HG02973 (cell line): ENCODE measurements around the gene DNAJB7.
"Not testable (repeated sequence)": the region's sequence is repeated elsewhere in the genome, so short reads cannot be mapped to it uniquely, and the experiment has no call there.

Experiments used
- ATAC-seq: cut with Tn5 transposase; IDR thresholded peaks from one replicate; pipeline ENCODE4 v1.9.1; 2021; ENCODE audit warnings: moderate library complexity; ENCODE audit not compliant: unreplicated experiment

Gene DNAJB7

DNA sequence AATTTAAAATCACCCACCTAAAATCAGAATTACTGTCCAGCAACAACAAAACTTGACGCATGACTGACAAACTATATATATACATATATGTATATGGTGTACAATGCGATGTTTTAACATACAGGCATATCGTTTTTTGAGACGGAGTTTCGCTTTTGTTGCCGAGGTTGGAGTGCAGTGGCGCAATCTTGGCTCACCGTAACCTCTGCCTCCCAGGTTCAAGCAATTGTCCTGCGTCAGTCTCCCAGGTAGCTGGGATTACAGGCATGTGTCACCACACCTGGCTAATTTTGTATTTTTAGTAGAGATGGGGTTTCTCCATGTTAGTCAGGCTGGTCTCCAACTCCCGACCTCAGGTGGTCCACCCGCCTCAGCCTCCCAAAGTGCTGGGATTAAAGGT lies 16.1 kb downstream of the DNAJB7 start:
- ATAC-seq = not testable (repeated sequence)

- ATAC-seq = no peak
These were observed 17.0 kb downstream of the DNAJB7 start for GRCh38 chr22:40844951-40845350.

DNA sequence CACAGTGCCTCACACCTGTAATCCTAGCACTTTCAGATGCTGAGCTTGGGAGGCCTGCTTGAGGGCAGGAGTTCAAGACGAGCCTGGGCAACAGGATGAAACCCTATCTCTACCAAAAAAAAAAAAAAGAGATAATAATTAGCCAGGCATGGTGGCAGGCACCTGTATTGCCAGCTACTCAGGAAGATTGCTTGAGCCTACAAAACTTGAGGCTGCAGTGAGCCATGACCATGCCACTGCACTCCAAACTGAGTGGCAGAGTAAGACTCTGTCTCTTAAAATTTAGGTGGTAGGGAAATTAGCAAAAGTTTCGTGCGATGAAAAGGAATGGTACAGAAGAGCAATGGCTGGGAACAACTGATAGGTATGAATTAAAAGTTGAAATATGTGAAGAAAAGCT lies 23.4 kb downstream of the DNAJB7 start:
- ATAC-seq = no peak

- ATAC-seq = no peak
These were observed 27.3 kb downstream of the DNAJB7 start for GRCh38 chr22:40834619-40835018.

DNA sequence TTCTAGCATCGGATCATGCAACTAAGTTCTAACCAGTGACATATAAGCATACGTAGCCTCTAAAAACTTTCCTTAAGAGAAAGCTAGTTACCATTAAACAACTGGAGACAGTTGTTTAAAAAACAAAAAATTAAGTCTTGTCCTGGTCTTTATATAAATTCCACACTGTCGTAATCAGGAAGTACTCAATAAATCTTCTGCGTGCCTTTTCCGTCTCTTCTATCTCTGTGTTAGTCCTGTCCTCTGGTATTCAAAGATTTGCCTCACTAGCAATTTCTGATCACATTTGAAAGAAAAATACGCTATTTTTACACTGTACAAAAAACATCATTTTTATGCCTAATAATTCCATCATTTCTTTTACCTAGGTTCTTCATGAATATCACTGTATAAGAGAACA lies 32.8 kb downstream of the DNAJB7 start:
- no peak for ATAC-seq

DNA sequence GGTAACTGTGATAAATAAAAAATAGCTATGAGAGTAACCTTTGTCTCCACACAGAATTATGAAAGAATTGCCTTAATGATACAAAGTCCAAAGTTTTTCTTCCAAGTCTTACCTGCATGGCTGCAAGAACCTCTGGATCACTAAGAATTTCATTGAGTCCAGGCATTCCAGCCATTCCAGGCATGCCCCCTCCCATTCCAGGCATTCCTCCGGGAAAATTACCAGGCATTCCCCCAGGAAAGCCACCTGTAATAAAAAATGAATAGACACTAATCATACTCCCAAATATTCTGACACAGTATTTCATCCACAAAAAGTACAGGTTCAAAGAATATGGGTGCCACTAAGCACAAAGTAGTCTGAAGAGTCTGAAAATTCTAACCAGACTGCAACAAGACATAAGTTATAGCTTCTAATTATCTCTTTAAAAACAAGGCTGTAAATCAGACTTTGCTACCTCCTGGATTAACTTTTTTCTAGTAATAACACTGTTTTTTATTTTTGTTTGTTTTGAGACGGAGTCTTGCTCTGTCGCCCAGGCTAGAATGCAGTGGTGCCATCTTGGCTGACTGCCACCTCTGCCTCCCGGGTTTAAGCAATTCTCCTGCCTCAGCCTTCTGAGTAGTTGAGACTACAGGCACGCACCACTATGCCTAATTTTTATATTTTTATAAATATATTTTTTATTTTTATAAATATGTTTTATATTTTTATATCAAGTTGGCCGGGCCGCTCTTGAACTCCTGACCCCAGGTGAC lies 34.8 kb downstream of the DNAJB7 start:
- ATAC-seq = no peak

DNA sequence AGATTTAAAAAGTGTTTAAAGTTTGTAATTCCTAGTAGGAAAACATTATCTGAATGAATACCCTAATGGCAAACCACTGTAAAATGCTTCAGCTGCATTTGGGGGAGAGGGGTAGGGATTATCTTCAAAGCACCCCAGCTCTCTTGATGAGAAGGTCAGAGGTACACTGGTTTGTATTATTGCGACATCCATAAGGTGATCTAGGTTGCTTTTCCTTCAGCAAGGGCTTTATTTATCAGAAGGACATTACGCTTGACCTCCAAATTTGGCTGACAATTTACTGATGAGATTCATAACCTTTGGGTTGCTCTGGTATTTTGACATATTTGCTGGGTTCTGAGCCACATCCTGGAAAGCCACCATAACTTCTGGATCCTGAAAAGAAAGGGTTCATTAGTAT lies 35.6 kb downstream of the DNAJB7 start:
- ATAC-seq = not testable (repeated sequence)

DNA sequence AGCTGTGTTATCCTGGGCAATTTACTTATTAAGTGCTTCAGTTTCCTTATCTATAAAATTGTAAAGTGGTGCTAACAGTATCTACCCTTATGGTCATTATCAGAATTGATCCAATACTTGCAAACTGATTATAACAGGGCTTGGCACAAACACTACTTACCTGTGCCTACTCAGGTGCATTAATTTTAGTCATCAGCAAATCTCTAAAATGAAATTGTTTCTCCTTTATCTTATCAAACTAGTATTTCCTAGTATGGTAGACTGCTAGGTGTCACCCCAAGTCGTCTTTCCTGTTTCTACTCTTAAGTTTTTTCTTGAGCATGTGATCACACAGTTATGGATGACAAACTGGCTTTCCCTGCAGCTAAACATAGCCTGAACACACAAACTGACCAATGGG lies 38.5 kb downstream of the DNAJB7 start:
- ATAC-seq = no peak

DNA sequence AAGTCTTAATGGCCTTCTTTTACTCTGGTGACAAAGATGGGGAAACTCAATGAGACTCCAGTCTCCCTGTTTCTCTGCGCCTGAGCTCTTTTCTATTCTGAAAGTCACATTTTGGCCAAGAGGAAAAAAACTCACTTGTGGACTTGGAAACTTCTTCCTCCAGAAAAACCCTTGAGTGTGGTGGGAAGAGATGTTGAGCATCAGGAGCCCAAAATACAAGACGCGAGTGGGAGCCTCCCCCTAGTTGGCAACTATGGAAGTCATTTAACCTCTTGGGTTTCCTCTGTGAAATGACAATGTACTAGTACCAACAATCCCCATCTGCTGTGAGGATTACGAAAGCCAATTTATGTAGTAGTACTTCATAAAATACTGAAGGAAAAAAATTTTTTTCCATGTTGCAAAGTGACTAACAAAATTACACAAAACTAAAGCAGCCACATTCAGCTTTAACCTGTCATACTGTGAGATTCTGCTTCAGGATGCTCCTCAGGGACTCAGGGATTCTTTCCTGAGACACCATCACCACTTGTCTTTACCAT lies 42.2 kb downstream of the DNAJB7 start:
- ATAC-seq = no peak

GRCh38 chr22:40818747-40819598 lies 42.9 kb downstream of the DNAJB7 start, which contains the start of gene SLC25A17:
TSS of gene SLC25A17 (minus strand) at chr22:40819346. CDS start at chr22:40819248, 98 bp downstream.
- peak; percentile 63 for ATAC-seq

GRCh38 chr22:40818192-40818746 lies 43.6 kb downstream of the DNAJB7 start:
- ATAC-seq = peak; percentile 5

DNA sequence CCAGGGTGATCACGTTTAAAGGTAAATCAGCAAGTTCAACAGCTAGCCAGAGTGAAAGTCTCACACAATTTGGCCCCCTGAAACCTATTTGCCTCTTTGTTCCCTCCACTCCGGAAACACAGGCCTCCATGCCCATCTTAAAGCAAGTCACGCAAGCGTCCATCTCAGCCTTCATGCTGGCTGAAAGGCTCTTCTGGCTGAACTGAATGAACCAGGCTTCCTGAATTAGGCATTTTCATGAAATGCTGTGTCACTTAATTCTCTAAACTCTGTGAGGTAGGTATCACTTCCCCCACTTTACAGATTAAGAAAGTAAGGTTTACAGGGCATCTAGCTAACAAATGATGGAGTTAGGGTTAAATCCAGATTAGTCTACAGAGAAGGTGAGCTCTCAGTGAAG lies 44.2 kb downstream of the DNAJB7 start:
- ATAC-seq = no peak

DNA sequence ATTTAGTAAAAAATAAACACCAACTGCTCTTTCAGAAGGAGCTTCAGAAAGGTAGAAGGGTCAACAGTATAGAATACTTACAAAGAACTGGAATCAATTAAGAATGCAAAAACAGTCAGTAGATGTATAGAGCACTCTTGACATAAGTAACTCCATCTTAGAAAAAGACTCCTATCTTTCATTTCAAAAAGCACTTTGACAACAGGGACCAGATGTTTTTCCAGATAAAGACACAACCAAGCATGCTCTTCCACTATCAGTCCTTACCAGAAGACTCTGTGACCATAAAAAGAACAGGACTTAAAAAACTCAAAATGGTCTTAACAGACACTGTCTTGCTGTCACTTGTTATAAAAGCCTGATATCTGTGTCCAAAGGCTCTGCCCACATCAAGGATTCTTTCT lies 48.0 kb downstream of the DNAJB7 start:
- no peak for ATAC-seq
